ENCODE measurements around the gene PI4KA. TPM values are rescaled to one million over a fixed set of nuclear protein-coding genes. Genes with fewer than 3 reads are reported as not detected.
"Not testable (repeated sequence)": the region's sequence is repeated elsewhere in the genome, so short reads cannot be mapped to it uniquely, and the experiment has no call there.

Gene PI4KA
- total RNA-seq, result 100 to 1,000 TPM in 1 of 2 experiments, 10 to 100 TPM in 1; 85.8 to 100 TPM

- Mint-ChIP-seq H3K27ac (peak within 1 kb of the TSS; percentile 83), H3K36me3 (ENCODE audit: low read depth) (peaks cover 29% of the 10 kb centered on the region), H3K9me3 (no peaks in the 10 kb centered on the region), H3K4me1 (peaks cover 55% of the 10 kb centered on the region), H3K4me3 (peak within 1 kb of the TSS; percentile 86), H3K27me3 (no peaks in the 10 kb centered on the region)
- ChIA-PET CTCF (interaction anchor here (1.0 to 1.4 kb wide), 2 partner anchors 58 to 62 kb away, joined by 4 to 5 read pairs; partner anchors contain the start of gene CRKL), POLR2A (interaction anchor here (0.6 to 1.2 kb wide), 2 partner anchors 62 to 363 kb away, joined by 3 read pairs; partner anchors contain the start of gene KLHL22)
- peak; percentile 99 for DNase-seq
Measured at GRCh38 chr22:20858615-20859416, at the start of gene PI4KA, which contains the start of gene SNAP29. Gene PI4KA (minus strand): TSS chr22:20858811. CDS start chr22:20858725, 86 bp downstream. Gene SNAP29 (plus strand): TSS chr22:20859007. CDS start chr22:20859111, 104 bp downstream.

DNA sequence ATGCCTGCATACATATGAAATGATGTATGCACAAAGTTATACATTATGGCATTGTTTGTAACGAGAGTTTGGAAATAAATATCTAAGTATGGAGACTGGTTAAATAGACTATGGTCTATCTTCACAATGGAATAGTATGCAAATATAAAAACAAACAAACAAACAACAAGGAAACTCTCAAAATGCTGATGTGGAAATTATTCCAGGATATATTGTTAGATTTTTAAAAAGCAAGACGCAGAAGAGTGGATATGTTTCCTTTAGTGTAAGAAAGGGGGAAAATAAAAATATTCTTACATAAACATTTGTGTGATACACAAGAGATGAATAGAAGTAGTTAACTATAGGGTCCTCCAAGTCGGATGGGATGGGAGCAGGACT lies 47.8 kb upstream of the PI4KA start:
- ChIA-PET POLR2A (no interaction called here), CTCF (no interaction called here)
- Mint-ChIP-seq H3K4me1 (peaks cover 7% of the 10 kb centered on the region), H3K27me3 (peaks cover 8% of the 10 kb centered on the region), H3K36me3 (ENCODE audit: low read depth) (no peaks in the 10 kb centered on the region), H3K4me3 (no peak overlapping the region), H3K9me3 (no peaks in the 10 kb centered on the region), H3K27ac (no peak overlapping the region)
- no peak for DNase-seq

DNA sequence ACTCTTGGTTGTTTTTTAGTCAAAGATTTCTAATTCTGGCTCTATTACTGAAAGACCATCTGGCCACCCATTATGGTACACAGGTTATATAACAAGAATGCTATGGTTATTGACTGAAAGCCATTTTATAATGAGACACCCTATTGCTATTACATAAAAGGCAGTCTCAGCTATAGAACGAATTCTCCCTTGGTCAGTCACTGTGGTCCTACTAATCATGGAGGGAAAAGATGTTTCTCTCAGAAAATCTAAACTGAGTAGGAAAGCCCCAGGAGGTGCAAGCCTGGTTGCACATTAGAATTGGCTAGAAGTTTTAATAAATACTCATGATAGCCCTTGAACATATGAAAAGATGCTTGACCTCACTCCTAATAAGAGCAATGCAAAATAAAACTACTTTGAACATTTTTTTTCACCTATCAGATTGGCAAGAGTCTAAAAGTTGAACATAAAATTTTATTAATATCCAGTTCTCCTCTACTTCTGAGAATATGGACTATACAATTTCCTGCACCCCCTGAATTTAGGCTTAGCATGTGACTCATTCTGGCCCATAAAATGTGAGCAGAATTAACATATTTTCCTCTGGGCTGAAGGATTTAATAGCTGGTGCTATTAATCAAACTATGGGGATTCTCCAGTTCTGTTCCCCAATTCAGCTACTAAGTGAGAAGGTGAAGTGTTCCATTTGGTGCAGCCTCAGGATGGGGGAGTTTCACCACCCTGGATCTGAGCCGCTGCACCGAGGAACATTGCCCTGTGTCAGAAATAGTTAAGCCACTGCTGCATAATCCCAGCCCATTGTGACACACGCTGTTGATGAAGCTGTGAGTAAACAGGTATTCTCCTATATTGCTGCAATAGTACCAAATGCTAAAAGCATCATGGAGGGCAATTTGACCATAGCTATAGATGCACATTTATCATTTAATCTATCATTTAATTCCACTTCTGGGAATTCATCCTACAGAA lies 47.1 kb upstream of the PI4KA start:
- peaks cover 7% of the 10 kb centered on the region for H3K4me1 Mint-ChIP-seq
- ChIA-PET CTCF (no interaction called here), POLR2A (no interaction called here)
- H3K27me3 Mint-ChIP-seq, result peaks cover 8% of the 10 kb centered on the region
- no peak for DNase-seq
- H3K4me3 Mint-ChIP-seq, result no peak overlapping the region
- H3K9me3 Mint-ChIP-seq, result no peaks in the 10 kb centered on the region
- H3K36me3 Mint-ChIP-seq (ENCODE audit: low read depth), result no peaks in the 10 kb centered on the region
- no peak overlapping the region for H3K27ac Mint-ChIP-seq

DNA sequence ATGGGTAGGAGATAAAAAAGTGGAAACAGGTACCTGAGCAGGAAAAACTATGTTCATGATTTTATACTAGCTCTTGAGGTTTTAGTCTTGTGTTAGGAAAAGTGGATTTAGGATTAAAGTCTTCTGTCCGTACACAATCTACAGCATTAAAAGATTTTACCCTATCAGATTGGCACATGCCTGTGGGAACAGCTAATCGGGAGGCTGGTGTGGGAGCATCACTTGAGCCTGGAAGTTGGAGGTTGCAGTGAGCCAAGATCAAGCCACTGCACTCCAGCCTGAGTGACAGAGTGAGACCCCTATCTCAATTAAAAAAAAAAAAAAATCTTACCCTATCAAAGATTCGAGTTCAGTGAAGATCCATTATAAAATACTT lies 46.4 kb upstream of the PI4KA start:
- Mint-ChIP-seq H3K36me3 (ENCODE audit: low read depth) (no peaks in the 10 kb centered on the region), H3K27ac (no peak overlapping the region), H3K9me3 (no peaks in the 10 kb centered on the region), H3K27me3 (peaks cover 8% of the 10 kb centered on the region), H3K4me1 (peaks cover 7% of the 10 kb centered on the region), H3K4me3 (no peak overlapping the region)
- POLR2A ChIA-PET, result no interaction called here
- no peak for DNase-seq
- CTCF ChIA-PET, result interaction anchor here (0.6 kb wide), 1 partner anchor 11 kb away, joined by 3 read pairs; no protein-coding TSS in a partner anchor

DNA sequence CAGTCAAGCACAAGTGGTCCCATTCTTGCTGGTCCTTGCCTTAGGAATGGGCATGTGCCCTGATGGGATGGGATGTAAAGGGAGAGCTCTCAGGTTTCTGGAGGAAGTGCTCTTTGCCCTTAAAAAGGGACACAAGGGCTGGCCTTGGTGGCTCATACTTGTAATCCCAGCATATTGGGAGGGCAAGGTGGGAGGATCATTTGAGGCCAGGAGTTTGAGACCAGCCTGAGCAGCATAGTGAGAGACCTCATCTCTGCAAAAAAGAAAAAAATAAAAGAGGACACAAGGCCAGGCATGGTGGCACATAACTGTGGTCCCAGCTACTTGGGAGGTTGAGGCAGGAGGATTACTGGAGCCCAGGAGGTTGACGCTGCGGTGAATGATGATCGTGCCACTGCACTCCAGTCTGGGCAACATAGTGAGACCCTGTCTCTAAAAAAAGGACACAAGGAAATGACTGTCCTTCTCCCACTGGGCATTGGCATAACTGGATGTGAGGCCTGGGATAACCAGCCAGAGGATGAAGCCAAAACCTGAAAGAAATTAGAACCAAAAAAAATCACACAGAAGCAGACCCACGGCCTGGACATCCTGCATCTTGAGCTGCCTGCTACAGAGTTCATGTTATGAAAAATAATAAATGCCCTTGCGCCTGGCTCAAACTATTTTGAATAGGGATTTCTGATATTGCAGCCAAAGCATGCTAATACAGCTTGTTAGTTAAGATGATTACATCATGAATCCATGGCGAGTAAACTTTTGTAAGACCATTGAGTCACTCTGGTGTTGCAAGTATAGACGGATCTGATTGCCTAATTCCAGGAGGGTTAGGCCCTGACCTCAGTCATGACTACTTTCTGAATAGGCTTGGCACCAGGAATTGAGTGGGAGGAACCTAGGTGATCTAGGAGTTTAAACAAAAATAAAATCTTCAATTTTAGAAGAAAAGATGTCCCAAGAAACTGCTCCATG lies 45.7 kb upstream of the PI4KA start:
- no peaks in the 10 kb centered on the region for H3K36me3 Mint-ChIP-seq (ENCODE audit: low read depth)

DNA sequence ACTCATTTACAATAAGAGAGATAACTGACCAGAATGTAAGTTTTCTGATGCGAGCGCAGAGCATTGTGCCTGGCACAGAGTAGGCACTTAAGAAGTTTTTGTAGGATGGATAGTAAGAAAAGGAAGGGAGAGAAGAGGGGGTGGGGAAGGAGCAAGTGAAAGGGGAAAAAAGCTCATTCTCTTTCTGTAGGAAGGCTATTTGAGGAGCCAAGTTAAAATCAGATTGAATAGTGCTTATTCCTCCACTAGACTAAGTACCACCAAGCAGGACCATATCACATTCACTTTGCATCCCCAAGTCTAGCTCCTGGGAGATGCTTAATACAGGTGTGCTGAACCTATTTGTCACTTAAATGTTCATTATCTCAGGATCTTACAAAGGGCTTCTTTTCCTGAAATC lies 44.5 kb upstream of the PI4KA start:
- Mint-ChIP-seq H3K4me3 (no peak overlapping the region), H3K4me1 (peaks cover 5% of the 10 kb centered on the region), H3K27me3 (peaks cover 8% of the 10 kb centered on the region), H3K27ac (no peak overlapping the region), H3K9me3 (no peaks in the 10 kb centered on the region), H3K36me3 (ENCODE audit: low read depth) (no peaks in the 10 kb centered on the region)
- CTCF ChIA-PET, result no interaction called here
- no peak for DNase-seq
- POLR2A ChIA-PET, result no interaction called here

More for the DNA sequence above, 45.7 kb upstream of the PI4KA start:
- H3K4me1 Mint-ChIP-seq, result peaks cover 5% of the 10 kb centered on the region
- POLR2A ChIA-PET, result no interaction called here
- no peak overlapping the region for H3K27ac Mint-ChIP-seq
- CTCF ChIA-PET, result interaction anchor here (0.6 kb wide), 1 partner anchor 11 kb away, joined by 3 read pairs; no protein-coding TSS in a partner anchor
- H3K4me3 Mint-ChIP-seq, result no peak overlapping the region
- H3K27me3 Mint-ChIP-seq, result peaks cover 8% of the 10 kb centered on the region
- no peak for DNase-seq
- H3K9me3 Mint-ChIP-seq, result no peaks in the 10 kb centered on the region

DNA sequence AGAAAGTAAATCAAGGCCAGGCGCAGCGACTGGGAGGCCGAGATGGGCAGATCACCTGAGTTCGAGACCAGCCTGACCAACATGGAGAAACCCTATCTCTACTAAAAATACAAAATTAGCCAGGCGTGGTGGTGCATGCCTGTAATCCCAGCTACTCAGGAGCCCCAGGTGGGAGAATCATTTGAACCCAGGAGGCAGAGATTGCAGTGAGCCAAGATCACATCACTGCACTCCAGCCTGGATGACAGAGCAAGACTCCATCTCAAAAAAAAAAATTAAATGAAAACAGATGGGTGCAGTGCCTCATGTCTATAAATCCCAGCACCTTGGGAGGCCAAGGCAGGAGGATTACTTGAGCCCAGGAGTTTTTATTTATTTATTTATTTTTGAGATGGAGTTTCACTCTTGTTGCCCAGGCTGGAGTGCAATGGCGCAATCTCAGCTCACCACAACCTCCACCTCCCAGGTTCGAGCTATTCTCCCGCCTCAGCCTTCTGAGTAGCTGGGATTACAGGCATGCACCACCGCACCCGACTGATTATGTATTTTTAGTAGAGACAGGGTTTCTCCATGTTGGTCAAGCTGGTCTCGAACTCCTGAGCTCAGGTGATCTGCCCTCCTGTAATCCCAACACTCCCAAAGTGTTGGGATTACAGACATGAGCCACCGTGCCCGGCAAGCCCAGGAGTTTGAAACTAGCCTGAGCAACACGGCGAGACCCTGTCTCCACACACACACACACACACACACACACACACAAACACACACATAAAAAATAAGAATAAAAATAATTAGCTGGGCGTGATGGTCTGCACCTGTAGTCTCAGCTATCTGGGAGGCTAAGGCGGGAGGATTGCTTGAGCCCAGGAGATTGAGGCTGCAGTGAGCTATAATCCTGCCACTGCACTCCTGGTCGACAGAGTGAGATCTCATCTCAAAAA lies 42.8 kb upstream of the PI4KA start:
- CTCF ChIA-PET, result not testable (repeated sequence)

DNA sequence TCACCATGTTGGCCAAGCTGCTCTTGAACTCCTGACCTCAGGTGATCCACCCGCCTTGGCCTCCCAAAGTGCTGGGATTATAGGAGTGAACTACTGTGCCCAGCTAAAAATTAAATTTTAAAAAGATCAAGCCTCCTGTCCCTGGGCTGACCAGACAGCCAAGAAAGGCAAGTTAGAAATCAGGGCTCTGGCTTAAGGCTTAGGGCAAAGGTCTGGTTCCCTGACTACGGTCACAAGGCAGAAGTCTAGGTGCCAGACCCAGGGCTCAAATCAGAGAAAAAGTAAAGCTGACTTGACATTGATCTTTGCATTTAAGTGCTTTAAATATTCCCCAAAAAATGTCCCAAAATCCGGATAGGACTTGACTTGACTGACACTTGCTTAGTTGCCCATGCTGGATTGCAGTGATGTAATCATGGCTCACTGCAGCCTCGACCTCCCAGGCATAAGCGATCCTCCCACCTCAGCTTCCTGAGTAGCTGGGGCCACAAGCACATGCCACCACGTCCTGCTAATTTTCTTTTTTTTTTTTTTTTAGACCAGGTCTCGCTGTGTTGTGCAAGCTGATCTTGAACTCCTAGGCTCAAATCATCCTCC lies 41.3 kb upstream of the PI4KA start:
- ChIA-PET POLR2A (interaction anchor here (0.6 kb wide), 1 partner anchor 29 kb away, joined by 3 read pairs; no protein-coding TSS in a partner anchor), CTCF (interaction anchor here (0.9 kb wide), 1 partner anchor 815 kb away, joined by 3 read pairs; no protein-coding TSS in a partner anchor)
- peaks cover 2% of the 10 kb centered on the region for H3K27me3 Mint-ChIP-seq

More for the DNA sequence above, 42.8 kb upstream of the PI4KA start:
- H3K4me1 Mint-ChIP-seq; H3K27ac Mint-ChIP-seq; H3K27me3 Mint-ChIP-seq; H3K36me3 Mint-ChIP-seq (ENCODE audit: low read depth); H3K4me3 Mint-ChIP-seq; H3K9me3 Mint-ChIP-seq; DNase-seq: not testable (repeated sequence)
- POLR2A ChIA-PET, result interaction anchor here (0.7 kb wide), 1 partner anchor 1626 kb away, joined by 3 read pairs; no protein-coding TSS in a partner anchor

DNA sequence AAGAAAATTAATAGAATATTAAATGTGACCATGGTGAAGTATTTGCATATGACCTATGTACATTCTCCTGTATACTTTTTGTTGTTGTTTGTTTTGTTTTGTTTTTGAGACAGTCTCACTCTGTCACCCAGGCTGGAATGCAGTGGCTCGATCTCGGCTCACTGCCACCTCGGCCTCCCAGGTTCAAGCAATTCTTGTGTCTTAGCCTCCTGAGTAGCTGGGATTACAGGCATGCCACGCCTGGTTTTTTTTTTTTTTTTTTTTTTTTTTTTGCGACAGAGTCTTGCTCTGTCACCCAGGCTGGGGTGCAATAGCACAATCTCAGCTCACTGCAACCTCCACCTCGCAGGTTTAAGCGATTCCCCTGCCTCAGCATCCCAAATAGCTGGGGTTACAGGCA lies 39.1 kb upstream of the PI4KA start:
- H3K4me1 Mint-ChIP-seq; H3K9me3 Mint-ChIP-seq; DNase-seq; POLR2A ChIA-PET; H3K4me3 Mint-ChIP-seq; H3K27ac Mint-ChIP-seq; H3K36me3 Mint-ChIP-seq (ENCODE audit: low read depth); H3K27me3 Mint-ChIP-seq: not testable (repeated sequence)
- CTCF ChIA-PET, result interaction anchor here (0.7 to 1.7 kb wide), 2 partner anchors 12 to 104 kb away, joined by 3 to 4 read pairs; no protein-coding TSS in a partner anchor

More for the DNA sequence above, 41.3 kb upstream of the PI4KA start:
- Mint-ChIP-seq H3K9me3 (no peaks in the 10 kb centered on the region), H3K4me3 (no peak overlapping the region), H3K36me3 (ENCODE audit: low read depth) (no peaks in the 10 kb centered on the region), H3K27ac (no peak overlapping the region), H3K4me1 (peaks cover 5% of the 10 kb centered on the region)
- DNase-seq, result no peak

DNA sequence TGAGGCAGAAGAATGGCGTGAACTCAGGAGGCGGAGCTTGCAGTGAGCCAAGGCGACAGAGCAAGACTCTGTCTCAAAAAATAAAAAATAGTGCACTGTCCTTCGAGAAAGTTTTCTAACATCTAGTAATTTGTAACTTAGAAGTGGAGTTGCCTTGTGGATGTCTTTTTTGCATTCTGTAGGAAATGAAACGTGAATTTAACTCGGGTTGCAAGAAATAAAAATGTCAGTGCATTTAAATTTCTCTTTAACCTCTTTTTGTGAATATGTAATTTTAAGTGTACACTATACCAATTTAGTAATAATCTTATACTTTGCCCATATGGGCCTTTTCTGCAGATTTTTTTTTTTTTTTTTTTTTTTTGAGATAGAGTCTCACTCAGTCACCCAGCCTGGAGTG lies 32.4 kb upstream of the PI4KA start:
- H3K4me3 Mint-ChIP-seq, result no peak overlapping the region
- H3K9me3 Mint-ChIP-seq, result no peaks in the 10 kb centered on the region
- H3K36me3 Mint-ChIP-seq (ENCODE audit: low read depth), result peaks cover 16% of the 10 kb centered on the region
- H3K4me1 Mint-ChIP-seq, result no peaks in the 10 kb centered on the region
- no peak for DNase-seq
- ChIA-PET CTCF (no interaction called here), POLR2A (no interaction called here)
- H3K27me3 Mint-ChIP-seq, result peaks cover 2% of the 10 kb centered on the region
- no peak overlapping the region for H3K27ac Mint-ChIP-seq

DNA sequence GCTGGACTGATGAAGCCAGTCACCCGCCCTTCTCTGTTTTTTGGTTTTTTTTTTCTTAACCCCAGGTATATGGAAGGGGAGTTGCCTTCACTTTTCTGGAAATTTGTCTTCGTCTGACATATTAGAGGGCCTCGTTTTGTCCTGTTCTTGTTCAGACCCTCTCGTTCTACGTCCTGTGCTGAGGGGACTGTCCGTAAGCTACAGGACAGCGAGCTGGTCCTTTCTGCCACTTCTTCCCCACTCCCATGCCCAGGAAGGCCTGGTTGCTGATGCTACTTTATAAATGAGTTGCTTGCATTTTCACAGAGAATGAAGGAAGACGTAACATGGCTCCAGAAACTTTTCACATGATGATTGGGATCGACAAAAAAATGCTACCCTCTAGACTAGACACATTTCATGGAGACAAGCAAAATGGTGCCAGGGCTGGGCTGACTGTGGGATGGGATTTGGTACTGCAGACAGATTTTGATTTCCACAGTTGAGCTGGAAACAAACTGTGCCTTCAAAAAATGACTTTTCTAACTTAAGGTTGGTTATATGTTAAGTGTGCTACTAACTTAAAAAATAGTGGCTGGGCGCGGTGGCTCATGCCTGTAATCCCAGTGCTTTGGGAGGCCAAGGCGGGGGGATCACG lies 31.4 kb upstream of the PI4KA start:
- CTCF ChIA-PET, result interaction anchor here (1.6 kb wide), 1 partner anchor 34 kb away, joined by 3 read pairs; no protein-coding TSS in a partner anchor
- Mint-ChIP-seq H3K27ac (no peak overlapping the region), H3K36me3 (ENCODE audit: low read depth) (peaks cover 25% of the 10 kb centered on the region), H3K4me1 (no peaks in the 10 kb centered on the region), H3K9me3 (no peaks in the 10 kb centered on the region), H3K4me3 (no peak overlapping the region), H3K27me3 (no peaks in the 10 kb centered on the region)
- POLR2A ChIA-PET, result no interaction called here
- DNase-seq, result no peak
